OCI-LY7 (cell line): ENCODE results near the gene FMN1.

Experiments used
- CTCF ChIP-seq: fragments of 200-600 bp; sonication (generic); conservative IDR thresholded peaks from 2 replicates; pipeline ENCODE4 v1.5.1; 2014; ENCODE audit warnings: mild to moderate bottlenecking, antibody characterized with exemption, low read length, moderate library complexity, mixed read lengths
- EZH2phosphoT487 ChIP-seq: fragments of 200-600 bp; sonication (generic); IDR thresholded peaks from 2 replicates; pipeline ENCODE4 v1.6.1; 2018; ENCODE audit warnings: low read depth, borderline replicate concordance, mild to moderate bottlenecking, mixed run types, antibody characterized with exemption, low read length, moderate library complexity, mixed read lengths

DNA sequence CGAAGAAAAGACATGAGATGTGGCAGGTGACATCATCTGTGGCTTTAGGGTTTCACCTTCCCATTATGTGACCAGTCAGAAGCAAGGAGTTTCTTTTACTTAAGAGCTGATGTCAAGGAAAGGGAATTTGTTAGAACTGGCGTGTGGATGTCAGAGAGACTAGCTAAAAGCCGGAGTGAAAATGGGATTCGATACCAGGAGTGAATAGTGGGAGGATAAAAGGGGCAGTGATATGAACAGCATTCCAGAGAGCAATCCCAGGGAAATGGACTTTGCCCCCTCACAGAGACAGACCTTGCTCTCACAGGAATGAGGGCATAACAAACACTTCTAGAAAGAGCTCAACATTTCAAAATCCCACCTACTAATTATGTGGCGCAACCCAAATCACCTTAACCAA, 5.9 kb upstream of the FMN1 start:
- no peak for TF ChIP-seq CTCF
- no peak for TF ChIP-seq EZH2phosphoT487
